GM23338 (cell line): ENCODE data around the gene PPIP5K1. TPM values are rescaled to one million over a fixed set of nuclear protein-coding genes. Genes with fewer than 3 reads are reported as not detected.

Source experiments
- ATAC-seq: fragments of 200-7000 bp; cut with Tn5 transposase; 3 replicates; pipeline ENCODE4 v1.9.1; 2020
- DNase-seq: peaks from one replicate; pipeline ENCODE4 v3.0.0-alpha.2; 2015; ENCODE audit warnings: low spot score
- H2AFZ ChIP-seq: fragments of 200-600 bp; sonication (generic); 2 replicates; pipeline ENCODE4 v1.8.0; 2016; ENCODE audit warnings: antibody characterized with exemption, mild to moderate bottlenecking, moderate library complexity
- H3F3A ChIP-seq: fragments of 200-600 bp; sonication (generic); replicated peaks from 2 replicates; pipeline ENCODE4 v1.8.0; 2017; ENCODE audit warnings: antibody characterized with exemption, mixed run types, low read depth
- H3K27ac ChIP-seq: fragments of 200-600 bp; sonication (generic); 2 replicates; pipeline ENCODE4 v1.6.1; 2016; ENCODE audit warnings: low read depth
- H3K27me3 ChIP-seq: fragments of 200-600 bp; sonication (generic); 2 replicates; pipeline ENCODE4 v1.8.0; 2016; ENCODE audit warnings: mild to moderate bottlenecking, mixed run types, moderate library complexity; ENCODE audit not compliant: insufficient read depth
- H3K36me3 ChIP-seq: fragments of 200-600 bp; sonication (generic); 2 replicates; pipeline ENCODE4 v1.8.0; 2016; ENCODE audit warnings: mild to moderate bottlenecking; ENCODE audit not compliant: insufficient read depth
- H3K4me1 ChIP-seq: fragments of 200-600 bp; sonication (generic); 2 replicates; pipeline ENCODE4 v1.8.0; 2016; ENCODE audit warnings: mild to moderate bottlenecking, moderate library complexity; ENCODE audit not compliant: insufficient read depth
- H3K4me2 ChIP-seq: fragments of 200-600 bp; sonication (generic); 2 replicates; pipeline ENCODE4 v1.7.1; 2017; ENCODE audit warnings: mixed run types
- H3K4me3 ChIP-seq: fragments of 200-600 bp; sonication (generic); 2 replicates; pipeline ENCODE4 v1.6.1; 2016; ENCODE audit warnings: mixed run types
- H3K79me2 ChIP-seq: fragments of 200-600 bp; sonication (generic); replicated peaks from 2 replicates; pipeline ENCODE4 v1.8.0; 2017; ENCODE audit warnings: mild to moderate bottlenecking; ENCODE audit not compliant: insufficient read depth
- H3K9me2 ChIP-seq: fragments of 200-600 bp; sonication (generic); 2 replicates; pipeline ENCODE4 v1.8.0; 2017; ENCODE audit not compliant: insufficient read depth
- H4K20me1 ChIP-seq: fragments of 200-600 bp; sonication (generic); replicated peaks from 2 replicates; pipeline ENCODE4 v1.8.0; 2017; ENCODE audit warnings: mild to moderate bottlenecking; ENCODE audit not compliant: insufficient read depth
- H3K27ac Mint-ChIP-seq: 2 replicates; pipeline ENCODE4 v1.8.0; 2020; ENCODE audit warnings: inconsistent platforms, mild to moderate bottlenecking, moderate library complexity, mixed read lengths
- H3K27me3 Mint-ChIP-seq: 3 replicates; pipeline ENCODE4 v1.8.0; 2022; ENCODE audit warnings: low read depth, mild to moderate bottlenecking, moderate library complexity, mixed read lengths, inconsistent platforms; ENCODE audit not compliant: insufficient read depth, poor library complexity
- H3K36me3 Mint-ChIP-seq: 3 replicates; pipeline ENCODE4 v1.8.0; 2021; ENCODE audit warnings: low read depth, mild to moderate bottlenecking, inconsistent platforms, moderate library complexity, mixed read lengths
- H3K4me1 Mint-ChIP-seq: 3 replicates; pipeline ENCODE4 v1.8.0; 2020; ENCODE audit warnings: mild to moderate bottlenecking, inconsistent platforms, mixed read lengths
- H3K4me3 Mint-ChIP-seq: 3 replicates; pipeline ENCODE4 v1.8.0; 2021; ENCODE audit warnings: moderate library complexity, mild to moderate bottlenecking, inconsistent platforms, mixed read lengths
- H3K9me3 Mint-ChIP-seq: 3 replicates; pipeline ENCODE4 v1.8.0; 2020; ENCODE audit warnings: moderate library complexity, mild to moderate bottlenecking, inconsistent platforms, mixed read lengths
- EZH2 ChIP-seq: fragments of 200-600 bp; sonication (generic); IDR thresholded peaks from one replicate; pipeline ENCODE4 v1.8.0; 2017; ENCODE audit warnings: antibody characterized with exemption, mild to moderate bottlenecking, low read depth; ENCODE audit not compliant: unreplicated experiment
- EZH2phosphoT487 ChIP-seq: fragments of 200-600 bp; sonication (generic); IDR thresholded peaks from one replicate; pipeline ENCODE4 v1.8.1; 2018; ENCODE audit warnings: antibody characterized with exemption; ENCODE audit not compliant: unreplicated experiment
- POLR2AphosphoS5 ChIP-seq: IDR thresholded peaks from 2 replicates; pipeline ENCODE4 v1.6.1; 2016; ENCODE audit warnings: antibody characterized with exemption, low read depth
- REST ChIP-seq: IDR thresholded peaks from one replicate; pipeline ENCODE4 v1.6.1; 2018; ENCODE audit warnings: antibody characterized with exemption; ENCODE audit not compliant: unreplicated experiment
- STAT1 ChIP-seq: IDR thresholded peaks from one replicate; pipeline ENCODE4 v1.6.1; 2016; ENCODE audit warnings: antibody characterized with exemption; ENCODE audit not compliant: unreplicated experiment
- polyA plus RNA-seq: library from polyadenylated mRNA; unstranded; fragments of >200 nt; fragmentation: Nextera tagmentation; extraction: Ambion mirVana; gene quantifications from 2 replicates; pipeline ENCODE4 v1.2.1, GENCODE V29; 2016
- total RNA-seq: library from RNA; depleted of rRNA; stranded (reverse); fragments of >200 nt; shearing (Covaris generic); gene quantifications from 2 replicates; pipeline ENCODE4 v1.2.3, GENCODE V29; 2014
- TF ChIP-seq, protein P1 (sequence below), 2 experiments: fragments of 200-600 bp in 1 of 2; sonication (generic) in 1 of 2; conservative IDR thresholded peaks; 2 replicates each; pipeline versions ENCODE4 v1.5.1 to v1.6.1; 2016 to 2017; ENCODE audit warnings: antibody characterized with exemption in 2 of 2, low read depth in 2 of 2, mild to moderate bottlenecking in 2 of 2, moderate library complexity in 1 of 2

Gene PPIP5K1
- total and polyA plus RNA-seq, 2 experiments from 2014 or later: 5.8 to 23.5 TPM

DNA sequence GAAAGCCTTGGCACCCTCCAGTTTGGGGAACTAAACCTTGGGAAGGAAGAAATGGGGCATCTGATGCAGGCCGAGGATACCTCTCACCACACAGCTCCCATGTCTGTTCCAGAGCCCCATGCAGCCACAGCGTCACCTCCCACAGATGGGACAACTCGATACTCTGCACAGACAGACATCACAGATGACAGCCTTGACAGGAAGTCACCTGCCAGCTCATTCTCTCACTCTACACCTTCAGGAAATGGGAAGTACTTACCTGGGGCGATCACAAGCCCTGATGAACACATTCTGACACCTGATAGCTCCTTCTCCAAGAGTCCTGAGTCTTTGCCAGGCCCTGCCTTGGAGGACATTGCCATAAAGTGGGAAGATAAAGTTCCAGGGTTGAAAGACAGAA is 64.9 kb downstream of the PPIP5K1 start:
- H3K79me2 ChIP-seq: no peaks in the 10 kb centered on the region
- H2AFZ ChIP-seq: no peak overlapping the region
- peaks cover 18% of the 10 kb centered on the region for H3K9me3 Mint-ChIP-seq
- no peaks in the 10 kb centered on the region for H4K20me1 ChIP-seq
- ATAC-seq (no peak), DNase-seq (no peak)
- no peak overlapping the region for H3K4me3 Mint-ChIP-seq
- no peak for TF ChIP-seq EZH2
- TF ChIP-seq STAT1: no peak
- TF ChIP-seq EZH2phosphoT487: no peak
- no peak for TF ChIP-seq REST
- H3K4me1 ChIP-seq: no peaks in the 10 kb centered on the region
- peaks cover 20% of the 10 kb centered on the region for H3K27me3 Mint-ChIP-seq
- H3K4me1 Mint-ChIP-seq: peaks cover 16% of the 10 kb centered on the region
- H3K36me3 Mint-ChIP-seq: peaks cover 50% of the 10 kb centered on the region
- H3K4me2 ChIP-seq: no peak overlapping the region
- H3K27ac Mint-ChIP-seq: no peak overlapping the region
- H3K27me3 ChIP-seq: peaks cover 2% of the 10 kb centered on the region
- H3K9me2 ChIP-seq: no peaks in the 10 kb centered on the region
- no peak overlapping the region for H3K27ac ChIP-seq
- no peaks in the 10 kb centered on the region for H3K36me3 ChIP-seq
- no peaks in the 10 kb centered on the region for H3F3A ChIP-seq
- H3K4me3 ChIP-seq: no peak overlapping the region

DNA sequence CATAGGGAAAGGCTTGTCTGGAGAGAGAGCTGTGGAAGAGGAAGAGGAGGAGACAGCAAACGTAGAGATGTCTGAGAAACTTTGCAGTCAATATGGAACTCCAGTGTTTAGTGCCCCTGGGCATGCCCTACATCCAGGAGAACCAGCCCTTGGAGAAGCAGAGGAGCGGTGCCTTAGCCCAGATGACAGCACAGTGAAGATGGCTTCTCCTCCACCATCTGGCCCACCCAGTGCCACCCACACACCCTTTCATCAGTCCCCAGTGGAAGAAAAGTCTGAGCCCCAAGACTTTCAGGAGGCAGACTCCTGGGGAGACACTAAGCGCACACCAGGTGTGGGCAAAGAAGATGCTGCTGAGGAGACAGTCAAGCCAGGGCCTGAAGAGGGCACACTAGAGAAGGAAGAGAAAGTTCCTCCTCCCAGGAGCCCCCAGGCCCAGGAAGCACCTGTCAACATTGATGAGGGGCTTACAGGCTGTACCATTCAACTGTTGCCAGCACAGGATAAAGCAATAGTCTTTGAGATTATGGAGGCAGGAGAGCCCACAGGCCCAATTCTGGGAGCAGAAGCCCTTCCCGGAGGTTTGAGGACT is 65.7 kb downstream of the PPIP5K1 start:
- TF ChIP-seq, protein P1, sequence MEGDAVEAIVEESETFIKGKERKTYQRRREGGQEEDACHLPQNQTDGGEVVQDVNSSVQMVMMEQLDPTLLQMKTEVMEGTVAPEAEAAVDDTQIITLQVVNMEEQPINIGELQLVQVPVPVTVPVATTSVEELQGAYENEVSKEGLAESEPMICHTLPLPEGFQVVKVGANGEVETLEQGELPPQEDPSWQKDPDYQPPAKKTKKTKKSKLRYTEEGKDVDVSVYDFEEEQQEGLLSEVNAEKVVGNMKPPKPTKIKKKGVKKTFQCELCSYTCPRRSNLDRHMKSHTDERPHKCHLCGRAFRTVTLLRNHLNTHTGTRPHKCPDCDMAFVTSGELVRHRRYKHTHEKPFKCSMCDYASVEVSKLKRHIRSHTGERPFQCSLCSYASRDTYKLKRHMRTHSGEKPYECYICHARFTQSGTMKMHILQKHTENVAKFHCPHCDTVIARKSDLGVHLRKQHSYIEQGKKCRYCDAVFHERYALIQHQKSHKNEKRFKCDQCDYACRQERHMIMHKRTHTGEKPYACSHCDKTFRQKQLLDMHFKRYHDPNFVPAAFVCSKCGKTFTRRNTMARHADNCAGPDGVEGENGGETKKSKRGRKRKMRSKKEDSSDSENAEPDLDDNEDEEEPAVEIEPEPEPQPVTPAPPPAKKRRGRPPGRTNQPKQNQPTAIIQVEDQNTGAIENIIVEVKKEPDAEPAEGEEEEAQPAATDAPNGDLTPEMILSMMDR (conservative IDR thresholded peaks at IDR 0.05; ENCODE audit: low read depth in 2 of 2): 0 out of 4 replicates have a peak, but pooled peaks of 1 of the 2 experiments have one; percentile 13
- TF ChIP-seq POLR2AphosphoS5: no peak
- H3K36me3 Mint-ChIP-seq: peaks cover 50% of the 10 kb centered on the region
- H3K9me3 Mint-ChIP-seq: peaks cover 18% of the 10 kb centered on the region
- H3K36me3 ChIP-seq: no peaks in the 10 kb centered on the region
- DNase-seq (no peak), ATAC-seq (no peak; the same call in 2 of the 3 replicates)
- no peak overlapping the region for H3K27ac Mint-ChIP-seq
- no peak overlapping the region for H3K4me3 Mint-ChIP-seq
- H3K4me1 Mint-ChIP-seq: peaks cover 9% of the 10 kb centered on the region; the same call in 2 of the 3 replicates
- no peak overlapping the region for H3K4me3 ChIP-seq
- no peak overlapping the region for H2AFZ ChIP-seq
- H3K27me3 ChIP-seq: peaks cover 10% of the 10 kb centered on the region
- no peaks in the 10 kb centered on the region for H4K20me1 ChIP-seq
- H3K4me2 ChIP-seq: no peak overlapping the region
- H3K79me2 ChIP-seq: no peaks in the 10 kb centered on the region
- no peaks in the 10 kb centered on the region for H3K4me1 ChIP-seq
- peaks cover 25% of the 10 kb centered on the region for H3K27me3 Mint-ChIP-seq
- H3K9me2 ChIP-seq: no peaks in the 10 kb centered on the region
- H3K27ac ChIP-seq: no peak overlapping the region
- H3F3A ChIP-seq: no peaks in the 10 kb centered on the region
